HepG2 (cell line): ENCODE results near the gene ARHGEF40. TPM values are rescaled to one million over a fixed set of nuclear protein-coding genes. Genes with fewer than 3 reads are reported as not detected.

ENCODE experiments used
- GABPA ChIP-seq, 2 experiments: IDR thresholded peaks; 2 replicates each; pipeline ENCODE4 v1.6.1; 2011 to 2016; ENCODE audit warnings: low read depth in 2 of 2, low read length in 1 of 2, missing biosample characterization in 1 of 2, missing genetic modification characterization in 1 of 2
- HOXA5 ChIP-seq: sonication (generic); formaldehyde crosslinking; IDR thresholded peaks from 2 replicates; pipeline ENCODE4 v1.4.0; 2020; ENCODE audit warnings: missing genetic modification reagents
- MTA1 ChIP-seq: sonication (generic); formaldehyde crosslinking; IDR thresholded peaks from 2 replicates; pipeline ENCODE4 v1.4.0; 2020; ENCODE audit warnings: missing genetic modification reagents, mild to moderate bottlenecking, borderline replicate concordance
- NBN ChIP-seq: fragments of 450-650 bp; conservative IDR thresholded peaks from 2 replicates; pipeline ENCODE4 v1.6.1; 2017
- NCOR1 ChIP-seq: fragments of 200-600 bp; sonication (generic); IDR thresholded peaks from 2 replicates; pipeline ENCODE4 v1.7.0; 2017; ENCODE audit warnings: antibody characterized with exemption, low read length, borderline replicate concordance
- POLR2A ChIP-seq, 2 experiments: IDR thresholded peaks; 2 replicates each; pipeline ENCODE4 v1.6.1; 2011; ENCODE audit warnings: low read depth in 2 of 2, low read length in 2 of 2, mild to moderate bottlenecking in 1 of 2, moderate library complexity in 1 of 2; ENCODE audit not compliant: insufficient read depth in 1 of 2
- RXRB ChIP-seq: IDR thresholded peaks from 2 replicates; pipeline ENCODE4 v1.6.1; 2016; ENCODE audit warnings: borderline replicate concordance, missing genetic modification reagents, missing compliant biosample characterization
- SATB2 ChIP-seq: sonication (generic); formaldehyde crosslinking; IDR thresholded peaks from 2 replicates; pipeline ENCODE4 v1.5.0; 2020; ENCODE audit warnings: missing genetic modification reagents
- SIX1 ChIP-seq: sonication (generic); formaldehyde crosslinking; IDR thresholded peaks from 2 replicates; pipeline ENCODE4 v1.4.0; 2020; ENCODE audit warnings: missing genetic modification reagents, borderline replicate concordance
- SMARCC2 ChIP-seq: fragments of 450-650 bp; IDR thresholded peaks from 2 replicates; pipeline ENCODE4 v1.6.1; 2017; ENCODE audit warnings: antibody characterized with exemption, mild to moderate bottlenecking
- SRSF4 ChIP-seq: fragments of 200-400 bp; formaldehyde crosslinking; IDR thresholded peaks from one replicate; pipeline ENCODE4 v1.6.1; 2018; ENCODE audit warnings: mild to moderate bottlenecking, low read depth, low read length, moderate library complexity; ENCODE audit not compliant: poor library complexity, severe bottlenecking
- THYN1 ChIP-seq: sonication (generic); formaldehyde crosslinking; IDR thresholded peaks from 2 replicates; pipeline ENCODE4 v1.8.1; 2023; ENCODE audit warnings: low read depth, mild to moderate bottlenecking, moderate library complexity, missing genetic modification reagents, borderline replicate concordance
- ZNF577 ChIP-seq: sonication (generic); formaldehyde crosslinking; IDR thresholded peaks from 2 replicates; pipeline ENCODE4 v1.4.0; 2020; ENCODE audit warnings: mild to moderate bottlenecking, low read depth, missing genetic modification reagents, borderline replicate concordance
- ZNF670 ChIP-seq: sonication (generic); formaldehyde crosslinking; IDR thresholded peaks from 2 replicates; pipeline ENCODE4 v1.8.0; 2022; ENCODE audit warnings: mild to moderate bottlenecking, missing genetic modification reagents, borderline replicate concordance
- ZNF768 ChIP-seq: sonication (generic); formaldehyde crosslinking; IDR thresholded peaks from 2 replicates; pipeline ENCODE4 v1.4.0; 2020; ENCODE audit warnings: missing genetic modification reagents
- polyA plus RNA-seq, 8 experiments: library from polyadenylated mRNA; depleted of rRNA in 3 of 8; stranded (reverse) in 7 of 8; unstranded in 1 of 8; fragments of >200 nt; fragmentation: Illumina TruSeq in 4 of 8; extraction: Trizol in 4 of 8; gene quantifications; 2 replicates each; pipeline versions ENCODE4 v1.2.1 to v1.2.3, GENCODE V29; 2011 to 2016; ENCODE audit warnings: low read depth in 4 of 8, missing spikeins in 1 of 8, mixed read lengths in 1 of 8; ENCODE audit not compliant: insufficient read depth in 1 of 8
- total RNA-seq, 5 experiments: library from RNA; depleted of rRNA; stranded (reverse); fragments of >200 nt; fragmentation: Illumina TruSeq; extraction: Trizol; gene quantifications; 2 replicates each; pipeline ENCODE4 v1.2.3, GENCODE V29; 2016; ENCODE audit warnings: low read depth in 1 of 5
- TF ChIP-seq, protein P1 (sequence below): sonication (generic); formaldehyde crosslinking; IDR thresholded peaks from 2 replicates; pipeline ENCODE4 v1.4.0; 2020; ENCODE audit warnings: missing genetic modification reagents
- TF ChIP-seq, protein P2 (sequence below): IDR thresholded peaks from 2 replicates; pipeline ENCODE4 v1.6.1; 2016; ENCODE audit warnings: low read depth
- TF ChIP-seq, protein P3 (sequence below): IDR thresholded peaks from 2 replicates; pipeline ENCODE4 v1.6.1; 2016
- TF ChIP-seq, protein P4 (sequence below): sonication (generic); formaldehyde crosslinking; conservative IDR thresholded peaks from 2 replicates; pipeline ENCODE4 v1.8.0; 2022; ENCODE audit warnings: missing genetic modification reagents

The ARHGEF40 gene
- total and polyA plus RNA-seq, 2 of the 13 experiments (the other 11 are each of a cell fraction or from before 2014, with no cell fraction given) = 28.1 to 78.1 TPM

DNA sequence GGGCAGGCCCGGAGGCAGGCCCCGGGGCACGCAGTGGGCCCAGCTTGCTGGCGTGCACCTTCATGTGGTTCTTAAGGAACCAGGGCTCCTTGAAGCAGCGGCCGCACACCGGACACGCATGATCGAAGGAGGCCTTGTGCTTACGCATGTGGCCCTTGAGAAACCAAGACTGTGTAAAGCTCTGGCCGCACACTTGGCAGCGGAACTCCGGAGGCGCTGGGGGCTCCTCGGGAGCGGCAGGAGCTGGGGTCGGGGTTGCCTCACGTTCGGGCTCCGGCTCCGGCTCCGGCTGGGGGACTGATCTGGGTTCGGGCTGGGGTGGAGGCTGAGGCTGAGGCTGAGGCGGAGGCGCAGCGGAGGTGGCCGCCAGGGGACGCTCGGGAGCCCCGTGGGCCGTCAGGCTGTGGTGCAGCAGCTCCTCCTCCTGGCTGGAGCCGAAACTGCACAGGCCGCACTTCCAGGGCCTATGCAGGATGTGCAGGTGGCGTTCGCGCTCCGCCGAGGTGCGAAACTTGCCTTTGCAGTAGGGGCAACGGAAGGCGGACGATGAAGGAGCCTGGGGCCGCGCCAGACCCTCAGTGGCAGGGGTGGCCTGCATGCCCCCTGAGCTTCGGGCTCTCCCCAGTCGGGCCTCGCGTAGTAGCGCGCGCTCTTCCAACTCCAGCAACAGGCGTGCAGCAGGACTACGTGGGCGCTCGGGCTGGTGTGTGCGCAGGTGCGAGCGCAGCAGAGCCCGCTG lies 22.3 kb downstream of the ARHGEF40 start (continued):
- TF ChIP-seq, protein P1, sequence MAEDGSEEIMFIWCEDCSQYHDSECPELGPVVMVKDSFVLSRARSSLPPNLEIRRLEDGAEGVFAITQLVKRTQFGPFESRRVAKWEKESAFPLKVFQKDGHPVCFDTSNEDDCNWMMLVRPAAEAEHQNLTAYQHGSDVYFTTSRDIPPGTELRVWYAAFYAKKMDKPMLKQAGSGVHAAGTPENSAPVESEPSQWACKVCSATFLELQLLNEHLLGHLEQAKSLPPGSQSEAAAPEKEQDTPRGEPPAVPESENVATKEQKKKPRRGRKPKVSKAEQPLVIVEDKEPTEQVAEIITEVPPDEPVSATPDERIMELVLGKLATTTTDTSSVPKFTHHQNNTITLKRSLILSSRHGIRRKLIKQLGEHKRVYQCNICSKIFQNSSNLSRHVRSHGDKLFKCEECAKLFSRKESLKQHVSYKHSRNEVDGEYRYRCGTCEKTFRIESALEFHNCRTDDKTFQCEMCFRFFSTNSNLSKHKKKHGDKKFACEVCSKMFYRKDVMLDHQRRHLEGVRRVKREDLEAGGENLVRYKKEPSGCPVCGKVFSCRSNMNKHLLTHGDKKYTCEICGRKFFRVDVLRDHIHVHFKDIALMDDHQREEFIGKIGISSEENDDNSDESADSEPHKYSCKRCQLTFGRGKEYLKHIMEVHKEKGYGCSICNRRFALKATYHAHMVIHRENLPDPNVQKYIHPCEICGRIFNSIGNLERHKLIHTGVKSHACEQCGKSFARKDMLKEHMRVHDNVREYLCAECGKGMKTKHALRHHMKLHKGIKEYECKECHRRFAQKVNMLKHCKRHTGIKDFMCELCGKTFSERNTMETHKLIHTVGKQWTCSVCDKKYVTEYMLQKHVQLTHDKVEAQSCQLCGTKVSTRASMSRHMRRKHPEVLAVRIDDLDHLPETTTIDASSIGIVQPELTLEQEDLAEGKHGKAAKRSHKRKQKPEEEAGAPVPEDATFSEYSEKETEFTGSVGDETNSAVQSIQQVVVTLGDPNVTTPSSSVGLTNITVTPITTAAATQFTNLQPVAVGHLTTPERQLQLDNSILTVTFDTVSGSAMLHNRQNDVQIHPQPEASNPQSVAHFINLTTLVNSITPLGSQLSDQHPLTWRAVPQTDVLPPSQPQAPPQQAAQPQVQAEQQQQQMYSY (CRISPR knock-in tag) = 0 out of 2 replicates have a peak, but pooled peaks have one; percentile 20
- TF ChIP-seq HOXA5 (CRISPR knock-in tag) = peak; percentile 92
- TF ChIP-seq NCOR1 = no peak
- TF ChIP-seq SMARCC2 = no peak
- no peak for TF ChIP-seq SATB2 (CRISPR knock-in tag)
- no peak for TF ChIP-seq NBN
- TF ChIP-seq ZNF670 (CRISPR knock-in tag) = peak; percentile 68; the same call in 1 of the 2 replicates
- TF ChIP-seq, protein P2, sequence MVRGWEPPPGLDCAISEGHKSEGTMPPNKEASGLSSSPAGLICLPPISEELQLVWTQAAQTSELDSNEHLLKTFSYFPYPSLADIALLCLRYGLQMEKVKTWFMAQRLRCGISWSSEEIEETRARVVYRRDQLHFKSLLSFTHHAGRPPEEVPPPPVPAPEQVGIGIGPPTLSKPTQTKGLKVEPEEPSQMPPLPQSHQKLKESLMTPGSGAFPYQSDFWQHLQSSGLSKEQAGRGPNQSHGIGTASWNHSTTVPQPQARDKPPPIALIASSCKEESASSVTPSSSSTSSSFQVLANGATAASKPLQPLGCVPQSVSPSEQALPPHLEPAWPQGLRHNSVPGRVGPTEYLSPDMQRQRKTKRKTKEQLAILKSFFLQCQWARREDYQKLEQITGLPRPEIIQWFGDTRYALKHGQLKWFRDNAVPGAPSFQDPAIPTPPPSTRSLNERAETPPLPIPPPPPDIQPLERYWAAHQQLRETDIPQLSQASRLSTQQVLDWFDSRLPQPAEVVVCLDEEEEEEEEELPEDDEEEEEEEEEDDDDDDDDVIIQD (CRISPR knock-in tag) = 0 out of 2 replicates have a peak, but pooled peaks have one; percentile 37
- TF ChIP-seq, protein P3, sequence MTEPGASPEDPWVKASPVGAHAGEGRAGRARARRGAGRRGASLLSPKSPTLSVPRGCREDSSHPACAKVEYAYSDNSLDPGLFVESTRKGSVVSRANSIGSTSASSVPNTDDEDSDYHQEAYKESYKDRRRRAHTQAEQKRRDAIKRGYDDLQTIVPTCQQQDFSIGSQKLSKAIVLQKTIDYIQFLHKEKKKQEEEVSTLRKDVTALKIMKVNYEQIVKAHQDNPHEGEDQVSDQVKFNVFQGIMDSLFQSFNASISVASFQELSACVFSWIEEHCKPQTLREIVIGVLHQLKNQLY = peak; percentile 59; the same call in 1 of the 2 replicates
- TF ChIP-seq ZNF577 = no peak
- no peak for TF ChIP-seq POLR2A (IDR thresholded peaks at IDR 0.05; ENCODE audit: insufficient read depth in 1 of 2, low read depth in 2 of 2, low read length in 2 of 2)
- TF ChIP-seq RXRB (CRISPR knock-in tag) = peak; percentile 76
- TF ChIP-seq MTA1 = peak; percentile 94
- peak; percentile 80 for TF ChIP-seq ZNF768 (CRISPR knock-in tag)
- TF ChIP-seq THYN1 (CRISPR knock-in tag) = no peak
- no peak for TF ChIP-seq GABPA (IDR thresholded peaks at IDR 0.05; ENCODE audit: low read depth, low read length)
- TF ChIP-seq GABPA (CRISPR knock-in tag; IDR thresholded peaks at IDR 0.05; ENCODE audit: low read depth) = no peak
- TF ChIP-seq, protein P4, sequence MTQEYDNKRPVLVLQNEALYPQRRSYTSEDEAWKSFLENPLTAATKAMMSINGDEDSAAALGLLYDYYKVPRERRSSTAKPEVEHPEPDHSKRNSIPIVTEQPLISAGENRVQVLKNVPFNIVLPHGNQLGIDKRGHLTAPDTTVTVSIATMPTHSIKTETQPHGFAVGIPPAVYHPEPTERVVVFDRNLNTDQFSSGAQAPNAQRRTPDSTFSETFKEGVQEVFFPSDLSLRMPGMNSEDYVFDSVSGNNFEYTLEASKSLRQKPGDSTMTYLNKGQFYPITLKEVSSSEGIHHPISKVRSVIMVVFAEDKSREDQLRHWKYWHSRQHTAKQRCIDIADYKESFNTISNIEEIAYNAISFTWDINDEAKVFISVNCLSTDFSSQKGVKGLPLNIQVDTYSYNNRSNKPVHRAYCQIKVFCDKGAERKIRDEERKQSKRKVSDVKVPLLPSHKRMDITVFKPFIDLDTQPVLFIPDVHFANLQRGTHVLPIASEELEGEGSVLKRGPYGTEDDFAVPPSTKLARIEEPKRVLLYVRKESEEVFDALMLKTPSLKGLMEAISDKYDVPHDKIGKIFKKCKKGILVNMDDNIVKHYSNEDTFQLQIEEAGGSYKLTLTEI = no peak
- 0 out of 2 replicates have a peak, but pooled peaks have one; percentile 42 for TF ChIP-seq SIX1 (CRISPR knock-in tag)
- TF ChIP-seq SRSF4 = no peak
